K562 (cell line): ENCODE data around the gene MMEL1. TPM values are rescaled to one million over a fixed set of nuclear protein-coding genes. Genes with fewer than 3 reads are reported as not detected.

Experiments used
- BMI1 ChIP-seq: fragments of 150-350 bp; IDR thresholded peaks from 2 replicates; pipeline ENCODE4 v1.6.1; 2014; ENCODE audit warnings: low read length
- BRD4 ChIP-seq: fragments of 200-600 bp; sonication (generic); IDR thresholded peaks from 2 replicates; pipeline ENCODE4 v1.6.1; 2017; ENCODE audit warnings: inconsistent platforms
- CHAMP1 ChIP-seq: fragments of 450-650 bp; IDR thresholded peaks from 2 replicates; pipeline ENCODE4 v1.6.1; 2016; ENCODE audit warnings: mild to moderate bottlenecking
- CREB3L1 ChIP-seq: fragments of 450-650 bp; IDR thresholded peaks from 2 replicates; pipeline ENCODE4 v1.6.1; 2014; ENCODE audit warnings: low read depth, mild to moderate bottlenecking, moderate library complexity, borderline replicate concordance
- HDAC3 ChIP-seq: fragments of 450-650 bp; IDR thresholded peaks from 2 replicates; pipeline ENCODE4 v1.6.1; 2018; ENCODE audit warnings: borderline replicate concordance, mild to moderate bottlenecking, moderate library complexity; ENCODE audit not compliant: partially characterized antibody
- IRF2 ChIP-seq: sonication (generic); formaldehyde crosslinking; IDR thresholded peaks from 2 replicates; pipeline ENCODE4 v1.8.1; 2022; ENCODE audit warnings: mild to moderate bottlenecking, missing genetic modification reagents
- MAFK ChIP-seq: IDR thresholded peaks from 2 replicates; pipeline ENCODE4 v1.6.1; 2011; ENCODE audit warnings: low read length, improper control_type of control experiment
- MNT ChIP-seq, 2 experiments: fragments of 450-650 bp; conservative IDR thresholded peaks; 2 replicates each; pipeline ENCODE4 v1.6.1; 2017; ENCODE audit warnings: mild to moderate bottlenecking in 2 of 2, moderate library complexity in 2 of 2
- RBM22 ChIP-seq: fragments of 200-400 bp; formaldehyde crosslinking; IDR thresholded peaks from 2 replicates; pipeline ENCODE4 v1.6.1; 2018; ENCODE audit warnings: low read length, low read depth; ENCODE audit not compliant: poor library complexity, severe bottlenecking
- SMC3 ChIP-seq: conservative IDR thresholded peaks from 2 replicates; pipeline ENCODE4 v1.6.1; 2011; ENCODE audit warnings: low read depth, low read length, improper control_type of control experiment; ENCODE audit not compliant: insufficient read depth
- TOE1 ChIP-seq, 2 experiments: fragments of 450-650 bp in 1 of 2; sonication (generic) in 1 of 2; formaldehyde crosslinking in 1 of 2; IDR thresholded peaks; 2 replicates each; pipeline versions ENCODE4 v1.7.1 to v1.8.0; 2016 to 2022; ENCODE audit warnings: borderline replicate concordance in 2 of 2, mild to moderate bottlenecking in 2 of 2, antibody characterized with exemption in 1 of 2, inconsistent platforms in 1 of 2, low read depth in 1 of 2, missing genetic modification reagents in 1 of 2, moderate library complexity in 1 of 2
- UBTF ChIP-seq, 2 experiments: IDR thresholded peaks; 2 replicates each; pipeline ENCODE4 v1.6.1; 2012; ENCODE audit warnings: improper control_type of control experiment in 2 of 2, low read depth in 2 of 2, low read length in 2 of 2, borderline replicate concordance in 1 of 2
- ZBTB17 ChIP-seq: fragments of 450-650 bp; formaldehyde crosslinking; IDR thresholded peaks from 2 replicates; pipeline ENCODE4 v1.4.0; 2020; ENCODE audit warnings: mild to moderate bottlenecking
- ZMIZ1 ChIP-seq, 2 experiments: fragments of 150-350 bp in 1 of 2; IDR thresholded peaks; 2 replicates each; pipeline ENCODE4 v1.6.1; 2012 to 2016; ENCODE audit warnings: low read depth in 2 of 2, low read length in 2 of 2, mild to moderate bottlenecking in 1 of 2, moderate library complexity in 1 of 2
- ZNF561 ChIP-seq: fragments of 450-650 bp; formaldehyde crosslinking; conservative IDR thresholded peaks from 2 replicates; pipeline ENCODE4 v1.4.0; 2020; ENCODE audit warnings: mild to moderate bottlenecking, moderate library complexity
- polyA plus RNA-seq, 8 experiments: library from polyadenylated mRNA; depleted of rRNA in 4 of 8; stranded (reverse) in 5 of 8; unstranded in 3 of 8; fragments of >200 nt; fragmentation: Nextera tagmentation in 2 of 8; fragmentation: Illumina TruSeq in 1 of 8; extraction: Ambion mirVana in 2 of 8; extraction: Trizol in 1 of 8; gene quantifications; 2 replicates each; pipeline versions ENCODE4 v1.2.1 to v1.2.3, GENCODE V29; 2011 to 2014; ENCODE audit warnings: inconsistent platforms in 1 of 8, missing spikeins in 1 of 8
- total RNA-seq, 7 experiments: library from RNA; depleted of rRNA in 6 of 7; stranded (reverse); fragments of >200 nt in 6 of 7; fragmentation: Illumina TruSeq in 2 of 7; extraction: Trizol in 2 of 7; gene quantifications; 2 replicates each; pipeline versions ENCODE4 v1.2.1 to v1.2.3, GENCODE V29; 2011 to 2021; ENCODE audit warnings: low replicate concordance in 1 of 7

The MMEL1 gene
- total and polyA plus RNA-seq, 9 of the 15 experiments (the other 6 are each of a cell fraction or from before 2014, with no cell fraction given) = not detected

- TF ChIP-seq HDAC3 = no peak
- TF ChIP-seq ZBTB17 = peak; percentile 54
- no peak for TF ChIP-seq IRF2 (CRISPR knock-in tag)
- TF ChIP-seq TOE1 (IDR thresholded peaks at IDR 0.05; ENCODE audit: borderline replicate concordance) = no peak
- no peak for TF ChIP-seq TOE1 (CRISPR knock-in tag; IDR thresholded peaks at IDR 0.05; ENCODE audit: borderline replicate concordance, low read depth)
- no peak for TF ChIP-seq SMC3
- TF ChIP-seq MAFK = no peak
- no peak for TF ChIP-seq ZNF561 (CRISPR knock-in tag)
- TF ChIP-seq MNT (conservative IDR thresholded peaks at IDR 0.05) = no peak
- TF ChIP-seq CHAMP1 = no peak
- TF ChIP-seq UBTF (IDR thresholded peaks at IDR 0.05; ENCODE audit: borderline replicate concordance in 1 of 2, low read depth in 2 of 2, low read length in 2 of 2) = no peak
- no peak for TF ChIP-seq BMI1
- no peak for TF ChIP-seq CREB3L1
- no peak for TF ChIP-seq BRD4
- TF ChIP-seq RBM22 = no peak
- no peak for TF ChIP-seq ZMIZ1 (IDR thresholded peaks at IDR 0.05; ENCODE audit: low read depth in 2 of 2, low read length in 2 of 2)
Observed at GRCh38 chr1:2555634-2556276, 77.1 kb downstream of the MMEL1 start (continued).
